GM23248 (cell line): Measurements from ENCODE around the gene SSNA1.

Experiments used
- EZH2 ChIP-seq: fragments of 200-600 bp; sonication (generic); IDR thresholded peaks from 2 replicates; pipeline ENCODE4 v1.6.1; 2018; ENCODE audit warnings: antibody characterized with exemption, mild to moderate bottlenecking; ENCODE audit not compliant: insufficient read depth, poor library complexity, severe bottlenecking
- EZH2phosphoT487 ChIP-seq: fragments of 200-600 bp; sonication (generic); IDR thresholded peaks from 2 replicates; pipeline ENCODE4 v1.6.1; 2018; ENCODE audit warnings: antibody characterized with exemption, moderate library complexity, mild to moderate bottlenecking, low read depth; ENCODE audit not compliant: insufficient read depth

DNA sequence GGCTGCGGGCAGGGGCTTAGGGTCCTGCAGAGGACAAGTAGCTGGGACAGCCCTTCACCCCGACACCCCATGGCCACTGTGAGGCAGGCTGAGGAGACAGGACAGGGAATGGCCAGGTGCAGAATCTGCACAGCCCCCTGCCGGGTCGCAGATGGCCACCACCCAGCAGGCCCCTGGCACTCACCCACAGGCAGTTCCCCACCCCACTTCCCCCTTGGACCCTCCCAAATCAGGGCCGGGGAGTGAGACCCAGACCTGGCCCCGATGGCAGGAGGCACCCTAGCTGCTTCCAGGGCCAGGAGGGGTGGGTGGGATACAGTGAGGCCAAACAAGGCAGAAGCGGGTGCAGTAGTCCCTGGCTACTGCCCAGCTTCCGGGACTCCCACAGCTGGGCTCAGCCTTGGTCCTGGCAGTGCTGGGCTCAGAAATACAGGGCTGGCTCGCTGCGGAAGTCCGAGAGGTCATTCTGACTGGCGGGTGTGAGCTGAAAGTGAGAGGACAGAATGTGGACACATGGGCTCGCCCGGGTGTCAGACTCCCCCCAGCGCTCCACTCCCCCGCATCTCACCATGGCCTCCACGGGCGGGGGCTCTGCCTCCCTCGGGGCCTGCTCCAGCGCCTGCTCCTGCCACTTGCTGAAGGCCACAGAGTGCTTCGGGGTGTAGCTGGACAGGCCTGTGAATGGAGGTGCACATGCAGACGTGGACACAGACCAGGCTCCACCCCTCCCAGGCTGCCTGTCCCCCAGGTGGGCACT, 3.4 kb downstream of the SSNA1 start:
- TF ChIP-seq EZH2 (no peak), EZH2phosphoT487 (no peak)
